ENCODE results near the gene TTYH3.

TTYH3 gene

DNA sequence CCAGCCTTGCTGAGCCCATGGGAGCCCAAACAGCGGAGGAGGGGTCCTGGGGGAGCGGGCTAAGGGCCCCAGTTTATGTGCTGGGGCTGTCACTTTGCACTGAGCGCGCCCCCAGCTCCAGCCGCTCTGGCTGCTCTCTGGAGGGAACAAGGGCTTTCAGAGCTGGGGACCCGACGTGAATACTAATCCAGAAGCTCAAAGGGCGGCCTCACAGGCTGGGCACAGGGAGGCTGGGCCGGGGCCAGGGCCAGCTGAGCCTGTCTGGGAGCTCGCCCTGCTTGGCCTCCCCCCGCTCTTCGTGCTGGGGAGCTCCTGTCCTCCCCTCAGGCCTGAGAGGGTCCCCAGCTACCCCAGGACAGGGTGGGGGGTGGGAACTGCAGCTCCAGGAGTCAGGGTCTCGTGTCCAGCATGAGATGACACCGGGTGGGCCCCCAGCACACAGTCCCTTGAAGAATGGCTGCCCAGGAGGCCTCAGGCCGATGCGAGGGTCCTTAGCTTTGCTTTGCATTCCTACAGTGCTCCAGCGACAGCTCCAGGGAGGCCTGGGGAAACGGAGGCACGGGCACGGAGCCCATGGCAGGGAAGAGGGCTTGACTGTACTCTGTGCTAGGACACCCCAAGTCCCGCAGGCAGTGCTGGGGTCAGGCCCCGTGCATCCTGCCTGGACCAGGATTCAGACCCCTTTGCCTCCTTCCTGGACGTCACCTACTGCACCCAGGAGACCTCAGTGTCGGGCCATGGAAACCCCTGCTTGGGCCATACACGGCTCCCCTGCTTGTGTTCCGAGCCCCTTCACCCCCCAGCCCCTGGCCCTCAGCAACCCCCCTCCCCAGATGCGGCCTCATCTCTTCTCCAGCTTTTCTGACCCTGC is 50.4 kb downstream of the TTYH3 start:
- Mint-ChIP-seq H3K9me3 (no peaks in the 10 kb centered on the region), H3K27ac (no peak overlapping the region), H3K4me3 (no peak overlapping the region), H3K27me3 (ENCODE audit: low read depth) (peaks cover 46% of the 10 kb centered on the region), H3K36me3 (ENCODE audit: low read depth) (no peaks in the 10 kb centered on the region), H3K4me1 (peaks cover 10% of the 10 kb centered on the region)
- TF ChIP-seq, protein P1, sequence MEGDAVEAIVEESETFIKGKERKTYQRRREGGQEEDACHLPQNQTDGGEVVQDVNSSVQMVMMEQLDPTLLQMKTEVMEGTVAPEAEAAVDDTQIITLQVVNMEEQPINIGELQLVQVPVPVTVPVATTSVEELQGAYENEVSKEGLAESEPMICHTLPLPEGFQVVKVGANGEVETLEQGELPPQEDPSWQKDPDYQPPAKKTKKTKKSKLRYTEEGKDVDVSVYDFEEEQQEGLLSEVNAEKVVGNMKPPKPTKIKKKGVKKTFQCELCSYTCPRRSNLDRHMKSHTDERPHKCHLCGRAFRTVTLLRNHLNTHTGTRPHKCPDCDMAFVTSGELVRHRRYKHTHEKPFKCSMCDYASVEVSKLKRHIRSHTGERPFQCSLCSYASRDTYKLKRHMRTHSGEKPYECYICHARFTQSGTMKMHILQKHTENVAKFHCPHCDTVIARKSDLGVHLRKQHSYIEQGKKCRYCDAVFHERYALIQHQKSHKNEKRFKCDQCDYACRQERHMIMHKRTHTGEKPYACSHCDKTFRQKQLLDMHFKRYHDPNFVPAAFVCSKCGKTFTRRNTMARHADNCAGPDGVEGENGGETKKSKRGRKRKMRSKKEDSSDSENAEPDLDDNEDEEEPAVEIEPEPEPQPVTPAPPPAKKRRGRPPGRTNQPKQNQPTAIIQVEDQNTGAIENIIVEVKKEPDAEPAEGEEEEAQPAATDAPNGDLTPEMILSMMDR (IDR thresholded peaks at IDR 0.05; ENCODE audit: unreplicated experiment in 3 of 3) = no peak

GRCh38 chr7:2684501-2684900 is 52.7 kb downstream of the TTYH3 start:
- Mint-ChIP-seq H3K36me3 (ENCODE audit: low read depth) (no peaks in the 10 kb centered on the region), H3K4me1 (peaks cover 17% of the 10 kb centered on the region), H3K27me3 (ENCODE audit: low read depth) (peaks cover 64% of the 10 kb centered on the region), H3K4me3 (no peak overlapping the region), H3K27ac (no peak overlapping the region), H3K9me3 (no peaks in the 10 kb centered on the region)
- TF ChIP-seq, protein P1 (IDR thresholded peaks at IDR 0.05; ENCODE audit: unreplicated experiment in 3 of 3) = no peak

GRCh38 chr7:2686101-2686500 is 54.3 kb downstream of the TTYH3 start:
- TF ChIP-seq, protein P1 (IDR thresholded peaks at IDR 0.05; ENCODE audit: unreplicated experiment in 3 of 3) = no peak
- no peak overlapping the region for H3K4me3 Mint-ChIP-seq
- H3K27ac Mint-ChIP-seq = no peak overlapping the region
- H3K9me3 Mint-ChIP-seq = no peaks in the 10 kb centered on the region
- peaks cover 72% of the 10 kb centered on the region for H3K27me3 Mint-ChIP-seq (ENCODE audit: low read depth)
- H3K4me1 Mint-ChIP-seq = peaks cover 20% of the 10 kb centered on the region
- no peaks in the 10 kb centered on the region for H3K36me3 Mint-ChIP-seq (ENCODE audit: low read depth)

DNA sequence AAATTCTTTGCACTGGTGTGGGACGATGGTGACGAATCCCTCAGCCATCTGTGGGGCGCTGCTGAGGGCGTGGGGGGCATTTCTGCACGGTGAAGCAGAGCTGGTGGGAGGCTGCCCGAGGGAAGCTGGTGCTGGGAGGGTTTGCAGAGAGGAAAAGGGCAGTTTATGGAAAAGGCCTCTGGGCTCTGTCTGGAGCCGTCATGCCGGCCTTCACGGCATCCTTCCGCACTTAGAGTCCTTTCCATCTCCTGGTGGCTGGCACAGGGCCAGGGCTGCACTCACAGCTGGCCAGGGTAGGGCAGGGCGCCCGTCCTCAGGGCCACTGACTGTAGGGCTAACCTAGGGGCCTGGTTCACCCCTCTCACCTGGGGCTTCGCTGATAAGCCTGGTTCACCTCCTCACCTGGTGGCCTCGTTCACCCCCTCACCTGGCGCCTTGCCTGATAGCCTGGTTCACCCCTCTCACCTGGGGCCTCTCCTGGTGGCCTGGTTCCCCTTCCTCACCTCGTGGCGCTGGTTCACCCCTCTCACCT is 55.6 kb downstream of the TTYH3 start:
- H3K27ac Mint-ChIP-seq = no peak overlapping the region
- TF ChIP-seq, protein P1 (IDR thresholded peaks at IDR 0.05; ENCODE audit: unreplicated experiment in 3 of 3) = no peak

GRCh38 chr7:2687881-2688318 is 56.1 kb downstream of the TTYH3 start, which contains the start of gene AMZ1:
Gene AMZ1, plus strand, starts transcription at chr7:2688202. Its CDS starts 12,250 bp downstream, at chr7:2700452.
- Mint-ChIP-seq H3K4me3 (peak within 1 kb of the TSS; percentile 59 to 69 (median 60)), H3K27ac (no peak within 1 kb of the TSS), H3K36me3 (ENCODE audit: low read depth) (no peaks in the 10 kb centered on the region), H3K4me1 (peaks cover 14% of the 10 kb centered on the region), H3K27me3 (ENCODE audit: low read depth) (peaks cover 68% of the 10 kb centered on the region), H3K9me3 (no peaks in the 10 kb centered on the region)
- TF ChIP-seq, protein P1 (IDR thresholded peaks at IDR 0.05; ENCODE audit: unreplicated experiment in 3 of 3) = no peak

More for the DNA sequence above, 55.6 kb downstream of the TTYH3 start:
- Mint-ChIP-seq H3K36me3 (ENCODE audit: low read depth) (no peaks in the 10 kb centered on the region), H3K4me3 (peak overlapping the region in 1 of 3 experiments; percentile 34), H3K9me3 (no peaks in the 10 kb centered on the region), H3K4me1 (peaks cover 17% of the 10 kb centered on the region), H3K27me3 (ENCODE audit: low read depth) (peaks cover 69% of the 10 kb centered on the region)
